GM06990 (cell line): Measurements from ENCODE around the gene FAM153A.
"Not testable (repeated sequence)": the region's sequence is repeated elsewhere in the genome, so short reads cannot be mapped to it uniquely, and the experiment has no call there.

Experiments
- DNase-seq: peaks from one replicate; pipeline ENCODE4 v3.0.0-alpha.2; 2011; ENCODE audit not compliant: insufficient read length; ENCODE audit errors: extremely low read depth
- H3K27me3 ChIP-seq: replicated peaks from 2 replicates; pipeline ENCODE4 v1.6.0; 2011; ENCODE audit warnings: low read length; ENCODE audit not compliant: control insufficient read depth, insufficient read depth
- H3K36me3 ChIP-seq: 2 replicates; pipeline ENCODE4 v1.5.1; 2011; ENCODE audit warnings: low read length; ENCODE audit not compliant: control insufficient read depth, insufficient read depth
- H3K4me3 ChIP-seq: replicated peaks from 2 replicates; pipeline ENCODE4 v1.5.1; 2011; ENCODE audit warnings: low read depth, mild to moderate bottlenecking, control low read depth, low read length

Gene FAM153A

DNA sequence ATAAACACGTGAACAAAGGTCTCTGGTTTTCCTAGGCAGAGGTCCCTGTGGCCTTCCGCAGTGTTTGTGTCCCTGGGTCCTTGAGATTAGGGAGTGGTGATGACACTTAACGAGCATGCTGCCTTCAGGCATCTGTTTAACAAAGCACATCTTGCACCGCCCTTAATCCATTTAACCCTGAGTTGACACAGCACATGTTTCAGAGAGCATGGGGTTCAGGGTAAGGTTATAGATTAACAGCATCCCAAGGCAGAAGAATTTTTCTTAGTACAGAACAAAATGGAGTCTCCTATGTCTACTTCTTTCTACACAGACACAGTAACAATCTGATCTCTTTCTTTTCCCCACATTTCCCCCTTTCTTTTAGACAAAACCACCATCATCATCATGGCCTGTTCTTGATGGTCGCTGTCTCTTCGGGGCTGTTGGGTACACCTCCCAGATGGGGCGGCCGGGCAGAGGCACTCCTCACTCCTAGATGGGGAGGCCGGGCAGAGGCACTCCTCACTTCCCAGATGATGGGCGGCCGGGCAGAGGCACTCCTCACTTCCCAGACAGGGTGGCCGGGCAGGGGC, 87.3 kb downstream of the FAM153A start:
- not testable (repeated sequence) for DNase-seq, H3K36me3 ChIP-seq, H3K4me3 ChIP-seq, H3K27me3 ChIP-seq

DNA sequence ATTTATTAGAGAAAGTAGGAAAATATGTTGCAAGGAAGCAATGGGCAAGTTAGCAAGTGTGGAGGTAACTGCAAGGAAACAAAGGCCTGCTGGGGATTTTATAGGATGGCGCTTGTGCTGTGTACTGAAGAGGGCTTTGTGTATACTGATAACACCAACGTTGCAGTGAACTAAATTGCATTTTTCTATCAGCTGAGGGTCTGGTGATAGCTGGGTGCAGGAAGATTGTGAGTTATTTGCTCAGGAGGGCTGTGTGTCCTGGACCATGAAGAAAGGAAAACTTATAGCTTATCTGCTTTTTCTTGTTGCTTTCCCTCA, 88.2 kb downstream of the FAM153A start:
- not testable (repeated sequence) for H3K36me3 ChIP-seq, DNase-seq, H3K4me3 ChIP-seq

DNA sequence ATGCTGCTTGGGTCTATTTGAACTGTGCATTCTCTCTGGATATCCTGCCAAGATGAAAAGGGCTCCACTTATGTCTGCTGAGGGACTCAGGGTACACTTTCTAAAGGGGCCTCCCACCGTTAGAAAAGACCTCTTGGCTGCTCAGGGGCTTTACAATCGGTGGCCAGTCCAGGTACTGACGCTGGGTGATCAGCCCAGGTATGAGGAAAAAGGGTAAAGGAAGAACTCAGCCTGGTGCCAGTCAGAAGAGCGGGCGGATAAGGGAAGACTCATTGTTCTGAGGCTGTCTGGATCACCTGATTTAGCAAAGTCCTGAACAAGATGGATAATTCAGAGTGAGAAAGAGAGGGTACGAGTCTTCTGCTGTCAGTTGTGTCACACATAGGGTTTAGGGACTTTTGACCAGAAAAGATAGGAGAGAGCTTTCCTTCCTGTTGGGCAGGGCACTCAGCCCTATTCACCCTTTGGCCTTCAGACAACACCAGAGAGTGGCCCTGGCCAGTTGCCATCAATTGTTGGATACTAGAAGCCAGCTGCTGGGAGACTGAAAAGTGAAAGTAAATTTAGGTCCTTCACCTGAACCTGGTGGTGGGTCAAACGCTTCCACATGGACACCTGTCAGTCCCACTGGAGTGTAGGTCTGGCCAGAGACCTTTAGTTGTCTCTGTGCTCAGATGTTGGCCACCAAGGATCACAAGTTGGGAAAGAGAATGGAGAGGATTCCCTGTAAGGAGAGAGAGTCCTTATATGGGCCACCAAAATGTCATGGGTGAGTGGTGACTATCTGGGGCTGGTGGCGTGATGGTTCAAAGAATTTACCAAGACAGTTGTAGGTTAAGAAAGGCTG, 88.8 kb downstream of the FAM153A start:
- DNase-seq, H3K36me3 ChIP-seq, H3K4me3 ChIP-seq, H3K27me3 ChIP-seq: not testable (repeated sequence)

More for the DNA sequence above, 88.2 kb downstream of the FAM153A start:
- not testable (repeated sequence) for H3K27me3 ChIP-seq

DNA sequence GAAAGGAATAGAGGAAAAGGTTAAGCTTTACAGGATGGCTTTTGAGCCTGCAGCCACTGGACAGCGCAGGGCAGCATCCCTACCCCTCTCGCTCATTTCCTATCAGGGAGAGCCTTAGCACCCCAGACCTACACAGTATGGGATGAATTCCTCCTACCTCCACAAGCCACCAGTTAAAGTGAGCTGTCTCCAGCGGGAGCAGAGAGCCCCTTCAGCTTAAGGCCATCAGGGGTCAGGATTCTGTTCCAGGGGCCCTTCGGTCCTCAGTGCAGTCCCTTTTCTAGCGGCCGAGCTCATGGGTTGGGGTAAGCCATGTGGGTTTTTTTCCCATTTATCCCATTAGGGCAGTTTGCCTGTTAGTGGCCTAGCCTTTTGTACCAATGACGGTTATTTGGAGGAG, 89.7 kb downstream of the FAM153A start:
- not testable (repeated sequence) for H3K27me3 ChIP-seq, H3K4me3 ChIP-seq, DNase-seq, H3K36me3 ChIP-seq

DNA sequence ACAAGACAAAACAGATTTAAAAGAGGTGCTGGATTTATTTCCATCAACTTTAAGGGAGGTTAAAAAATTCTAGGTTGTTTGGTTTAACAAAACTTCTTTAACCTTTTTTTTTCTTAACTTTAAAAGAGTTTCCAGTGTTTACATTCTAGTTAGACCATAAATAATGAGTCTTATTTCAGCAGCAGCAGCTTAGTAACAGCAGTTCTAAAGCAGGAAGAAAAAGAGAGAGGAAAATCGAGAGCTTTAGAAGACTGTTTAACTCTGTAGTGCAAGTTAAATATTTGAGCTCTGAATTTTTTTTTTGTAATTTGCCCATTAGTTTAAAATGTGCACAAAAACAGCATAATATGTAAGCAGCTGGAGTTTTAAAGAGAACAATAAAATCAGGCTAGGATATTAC, 90.2 kb downstream of the FAM153A start:
- DNase-seq, H3K4me3 ChIP-seq, H3K36me3 ChIP-seq, H3K27me3 ChIP-seq: not testable (repeated sequence)

DNA sequence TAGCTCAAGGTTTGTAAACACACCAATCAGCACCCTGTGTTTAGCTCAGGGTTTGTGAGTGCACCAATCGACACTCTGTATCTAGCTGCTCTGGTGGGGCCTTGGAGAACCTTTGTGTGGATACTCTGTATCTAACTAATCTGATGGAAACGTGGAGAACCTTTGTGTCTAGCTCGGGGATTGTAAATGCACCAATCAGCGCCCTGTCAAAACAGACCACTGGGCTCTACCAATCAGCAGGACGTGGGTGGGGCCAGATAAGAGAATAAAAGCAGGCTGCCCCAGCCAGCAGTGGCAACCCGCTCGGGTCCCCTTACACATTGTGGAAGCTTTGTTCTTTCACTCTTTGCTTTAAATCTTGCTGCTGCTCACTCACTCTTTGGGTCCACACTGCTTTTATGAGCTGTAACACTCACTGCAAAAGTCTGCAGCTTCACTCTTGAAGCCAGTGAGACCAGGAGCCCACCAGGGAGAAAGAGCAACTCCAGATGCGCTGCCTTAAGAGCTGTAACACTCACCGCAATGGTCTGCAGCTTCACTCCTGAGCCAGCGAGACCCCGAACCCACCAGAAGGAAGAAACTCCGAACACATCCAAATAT, 93.6 kb downstream of the FAM153A start:
- not testable (repeated sequence) for H3K36me3 ChIP-seq, H3K27me3 ChIP-seq, DNase-seq, H3K4me3 ChIP-seq

DNA sequence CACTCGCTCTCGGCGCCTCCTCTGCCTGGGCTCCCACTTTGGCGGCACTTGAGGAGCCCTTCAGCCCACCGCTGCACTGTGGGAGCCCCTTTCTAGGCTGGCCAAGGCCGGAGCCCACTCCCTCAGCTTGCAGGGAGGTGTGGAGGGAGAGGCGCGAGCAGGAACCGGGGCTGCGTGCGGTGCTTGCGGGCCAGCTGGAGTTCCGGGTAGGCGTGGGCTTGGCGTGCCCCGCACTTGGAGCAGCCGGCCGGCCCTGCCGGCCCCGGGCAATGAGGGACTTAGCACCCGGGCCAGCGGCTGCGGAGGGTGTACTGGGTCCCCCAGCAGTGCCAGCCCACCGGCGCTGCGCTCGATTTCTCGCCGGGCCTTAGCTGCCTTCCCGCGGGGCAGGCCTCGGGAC, 94.6 kb downstream of the FAM153A start:
- not testable (repeated sequence) for H3K4me3 ChIP-seq, H3K27me3 ChIP-seq, H3K36me3 ChIP-seq, DNase-seq

DNA sequence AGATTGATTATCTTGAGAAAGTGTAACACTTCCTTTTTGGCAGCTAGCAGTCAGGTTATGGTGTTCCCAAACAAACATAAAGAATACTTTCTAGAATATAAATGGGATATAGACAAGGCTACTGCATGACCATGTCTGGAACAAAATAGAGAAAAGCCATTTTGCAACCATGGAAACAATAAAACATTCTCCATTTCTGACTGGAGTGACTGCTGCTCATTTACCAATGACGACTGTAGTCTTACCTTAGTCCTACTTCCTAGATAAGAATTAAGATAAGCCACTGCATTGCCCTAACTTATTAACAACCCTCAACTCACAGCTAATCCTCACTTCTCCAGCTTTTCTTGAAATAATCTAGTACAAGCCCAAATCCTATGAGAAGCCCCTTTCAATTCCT, 100.8 kb downstream of the FAM153A start:
- H3K4me3 ChIP-seq, H3K36me3 ChIP-seq, DNase-seq, H3K27me3 ChIP-seq: not testable (repeated sequence)
